ENCODE data around the gene PAPSS1. TPM values are rescaled to one million over a fixed set of nuclear protein-coding genes. Genes with fewer than 3 reads are reported as not detected.
"Not testable (repeated sequence)": the region's sequence is repeated elsewhere in the genome, so short reads cannot be mapped to it uniquely, and the experiment has no call there.

Gene PAPSS1
- total RNA-seq, 3 donors from 2014 or later (not counting 1 experiment from before 2014, with no cell fraction given): 10.2 to 21.3 (median 12.9) TPM

DNA sequence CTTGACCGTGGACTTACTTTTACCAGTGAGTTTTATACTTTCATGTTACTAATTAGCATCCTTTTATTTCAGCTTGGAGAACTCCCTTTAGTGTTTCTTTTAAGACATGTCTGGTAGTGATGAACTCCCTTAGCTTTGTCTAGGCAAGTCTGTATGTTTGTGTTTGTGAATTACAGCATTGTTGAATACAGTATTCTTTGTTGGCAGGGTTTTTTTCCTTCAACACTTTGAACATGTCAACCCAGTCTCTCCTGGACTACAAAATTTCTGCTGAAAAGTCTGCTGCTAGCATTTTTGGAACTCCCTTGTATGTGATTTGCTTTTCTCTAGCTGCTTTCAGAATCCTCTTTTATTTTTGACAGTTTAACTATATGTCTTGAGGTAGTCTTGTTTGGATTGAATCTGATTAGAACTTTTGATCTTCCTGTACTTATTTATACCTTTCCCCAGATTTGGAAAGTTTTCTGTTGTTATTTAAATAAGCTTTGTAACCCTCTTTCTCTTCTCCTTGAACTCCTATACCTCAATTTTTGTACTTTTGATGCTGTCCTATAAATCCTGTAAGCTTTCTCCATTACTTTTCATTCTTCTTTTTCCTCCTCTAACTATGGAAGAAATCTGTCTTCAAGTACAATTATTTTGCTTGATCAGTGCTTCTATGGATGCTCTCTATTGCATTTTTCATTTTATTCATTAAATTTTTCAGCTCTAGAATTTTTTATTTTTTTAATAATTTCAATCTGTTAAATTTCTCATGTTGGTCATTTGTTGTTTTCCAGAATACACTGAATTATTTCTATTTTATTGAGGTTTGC, 14.1 kb downstream of the PAPSS1 start:
- peaks cover 14 to 22% of the 10 kb centered on the region in 2 donors for H3K4me1 Mint-ChIP-seq
- no peaks in the 10 kb centered on the region for H3K27me3 Mint-ChIP-seq (ENCODE audit: low read depth in 2 of 2)
- no peak for ATAC-seq
- no CpG with 5 or more reads among the region's 1 CpG for WGBS (ENCODE audit: insufficient coverage)
- H3K36me3 Mint-ChIP-seq: peaks cover 16% of the 10 kb centered on the region
- H3K4me3 ChIP-seq (ENCODE audit: low read length): no peak overlapping the region
- H3K4me1 ChIP-seq (ENCODE audit: control insufficient read depth, insufficient read depth, low read length): peaks cover 4% of the 10 kb centered on the region
- H3K36me3 ChIP-seq (ENCODE audit: control insufficient read depth, insufficient read depth, low read length): no peaks in the 10 kb centered on the region
- H3K27me3 ChIP-seq (ENCODE audit: control insufficient read depth, insufficient read depth, low read length): no peaks in the 10 kb centered on the region
- H3K9me3 Mint-ChIP-seq: peaks cover 4 to 7% of the 10 kb centered on the region in 2 donors
- no peak for DNase-seq
- H3K9me3 ChIP-seq (ENCODE audit: control insufficient read depth, insufficient read depth, low read length): peaks cover 15% of the 10 kb centered on the region
- no peak overlapping the region for H3K4me3 Mint-ChIP-seq
- no peak overlapping the region for H3K27ac ChIP-seq (ENCODE audit: low read length)
- no peak for TF ChIP-seq CTCF (IDR thresholded peaks at IDR 0.05)
- H3K27ac Mint-ChIP-seq: no peak overlapping the region
- intact Hi-C loops (cut with micrococcal nuclease): no loop called here

GRCh38 chr4:107701565-107701964, 18.5 kb downstream of the PAPSS1 start:
- Histone ChIP-seq H3K9me3 (ENCODE audit: control insufficient read depth, insufficient read depth, low read length) (peaks cover 5% of the 10 kb centered on the region), H3K36me3 (ENCODE audit: control insufficient read depth, insufficient read depth, low read length) (peaks cover 2% of the 10 kb centered on the region), H3K27me3 (ENCODE audit: control insufficient read depth, insufficient read depth, low read length) (no peaks in the 10 kb centered on the region), H3K4me3 (ENCODE audit: low read length) (no peak overlapping the region), H3K27ac (ENCODE audit: low read length) (no peak overlapping the region), H3K4me1 (ENCODE audit: control insufficient read depth, insufficient read depth, low read length) (no peaks in the 10 kb centered on the region)
- DNase-seq (no peak), ATAC-seq (no peak)
- no peak overlapping the region for H3K27ac Mint-ChIP-seq
- peaks cover 24% of the 10 kb centered on the region for H3K36me3 Mint-ChIP-seq
- H3K4me1 Mint-ChIP-seq: peaks cover 10 to 12% of the 10 kb centered on the region in 2 donors
- no peak overlapping the region for H3K4me3 Mint-ChIP-seq
- H3K27me3 Mint-ChIP-seq (ENCODE audit: low read depth in 2 of 2): no peaks in the 10 kb centered on the region
- intact Hi-C loops (cut with micrococcal nuclease): no loop called here
- WGBS (ENCODE audit: insufficient coverage): 86% methylated on average over 1 of the region's 1 CpG
- no peak for TF ChIP-seq CTCF (IDR thresholded peaks at IDR 0.05)
- H3K9me3 Mint-ChIP-seq: peaks cover 4 to 7% of the 10 kb centered on the region in 2 donors

- no CpG with 5 or more reads among the region's 2 CpGs for WGBS (ENCODE audit: insufficient coverage)
- ATAC-seq: no peak
- peaks cover 2% of the 10 kb centered on the region for H3K36me3 ChIP-seq (ENCODE audit: control insufficient read depth, insufficient read depth, low read length)
Measured at GRCh38 chr4:107699466-107700206, 20.4 kb downstream of the PAPSS1 start.

DNA sequence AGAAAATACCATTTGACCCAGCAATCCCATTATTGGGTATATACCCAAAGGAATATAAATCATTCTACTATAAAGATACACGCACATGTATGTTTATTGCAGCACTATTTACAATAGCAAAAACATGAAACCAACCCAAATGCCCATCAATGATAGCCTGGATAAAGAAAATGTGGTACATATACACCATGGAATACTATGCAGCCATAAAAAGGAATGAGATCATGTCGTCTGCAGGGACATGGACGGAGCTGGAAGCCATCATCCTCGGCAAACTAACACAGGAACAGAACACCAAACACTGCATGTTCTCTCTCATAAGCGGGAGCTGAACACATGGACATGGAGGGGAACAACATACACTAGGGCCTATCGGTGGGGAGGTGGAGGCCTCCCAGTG, 23.8 kb downstream of the PAPSS1 start:
- H3K27ac Mint-ChIP-seq; H3K27me3 ChIP-seq (ENCODE audit: control insufficient read depth, insufficient read depth, low read length); H3K27me3 Mint-ChIP-seq (ENCODE audit: low read depth in 2 of 2); H3K4me1 ChIP-seq (ENCODE audit: control insufficient read depth, insufficient read depth, low read length); intact Hi-C loops (cut with micrococcal nuclease); H3K36me3 Mint-ChIP-seq; DNase-seq; H3K9me3 Mint-ChIP-seq; H3K36me3 ChIP-seq (ENCODE audit: control insufficient read depth, insufficient read depth, low read length); H3K9me3 ChIP-seq (ENCODE audit: control insufficient read depth, insufficient read depth, low read length); H3K4me3 ChIP-seq (ENCODE audit: low read length); H3K4me1 Mint-ChIP-seq; H3K27ac ChIP-seq (ENCODE audit: low read length); ATAC-seq; H3K4me3 Mint-ChIP-seq: not testable (repeated sequence)
- 94% methylated on average over 5 of the region's 6 CpGs for WGBS (ENCODE audit: insufficient coverage)

More at GRCh38 chr4:107699466-107700206, 20.4 kb downstream of the PAPSS1 start:
- Mint-ChIP-seq H3K27ac (no peak overlapping the region), H3K27me3 (ENCODE audit: low read depth in 2 of 2) (no peaks in the 10 kb centered on the region), H3K36me3 (peaks cover 9% of the 10 kb centered on the region), H3K4me3 (no peak overlapping the region), H3K9me3 (no peaks in the 10 kb centered on the region), H3K4me1 (peaks cover 10 to 16% of the 10 kb centered on the region in 2 donors)
- no peaks in the 10 kb centered on the region for H3K4me1 ChIP-seq (ENCODE audit: control insufficient read depth, insufficient read depth, low read length)
- DNase-seq: no peak
- H3K9me3 ChIP-seq (ENCODE audit: control insufficient read depth, insufficient read depth, low read length): no peaks in the 10 kb centered on the region
- intact Hi-C loops (cut with micrococcal nuclease): no loop called here
- no peaks in the 10 kb centered on the region for H3K27me3 ChIP-seq (ENCODE audit: control insufficient read depth, insufficient read depth, low read length)
- no peak for TF ChIP-seq CTCF (IDR thresholded peaks at IDR 0.05)
- no peak overlapping the region for H3K4me3 ChIP-seq (ENCODE audit: low read length)
- H3K27ac ChIP-seq (ENCODE audit: low read length): no peak overlapping the region
